ENCODE data around the gene UNC13B. TPM values are rescaled to one million over a fixed set of nuclear protein-coding genes. Genes with fewer than 3 reads are reported as not detected.

Gene UNC13B
- total RNA-seq, 1 donor from 2014 or later: 24.5 TPM

DNA sequence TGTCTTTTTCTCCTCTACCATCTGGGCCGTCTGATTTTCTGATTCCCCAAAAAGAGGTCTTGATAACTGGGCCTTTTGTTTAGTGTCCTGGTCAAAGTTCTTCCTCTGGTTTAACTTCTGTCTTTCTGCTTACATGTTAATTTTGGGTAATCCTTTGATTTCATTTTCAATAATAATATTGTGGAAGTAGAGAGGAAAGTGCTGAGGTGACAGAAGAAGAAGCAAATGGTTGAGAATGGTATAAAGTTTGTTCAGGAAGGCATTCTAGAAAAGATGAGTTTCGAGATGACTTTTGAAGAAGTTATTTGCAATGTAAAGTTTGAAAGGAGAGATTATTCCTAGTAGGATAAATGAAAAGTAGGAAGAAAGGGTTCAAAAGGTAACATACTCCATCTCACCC is 118.1 kb downstream of the UNC13B start:
- Mint-ChIP-seq H3K4me3 (ENCODE audit: unreplicated experiment) (no peak overlapping the region), H3K36me3 (ENCODE audit: unreplicated experiment) (peaks cover 2% of the 10 kb centered on the region), H3K9me3 (ENCODE audit: unreplicated experiment) (no peaks in the 10 kb centered on the region), H3K27ac (ENCODE audit: unreplicated experiment) (no peak overlapping the region), H3K27me3 (ENCODE audit: unreplicated experiment) (no peaks in the 10 kb centered on the region), H3K4me1 (ENCODE audit: unreplicated experiment) (peaks cover 27% of the 10 kb centered on the region)
- no peak for TF ChIP-seq CTCF (IDR thresholded peaks at IDR 0.05)
- DNase-seq (ENCODE audit: extremely low spot score, unreplicated experiment): no peak

GRCh38 chr9:35280399-35280798 is 118.6 kb downstream of the UNC13B start:
- TF ChIP-seq CTCF (IDR thresholded peaks at IDR 0.05): no peak
- Mint-ChIP-seq H3K27ac (ENCODE audit: unreplicated experiment) (no peak overlapping the region), H3K4me1 (ENCODE audit: unreplicated experiment) (peaks cover 27% of the 10 kb centered on the region), H3K27me3 (ENCODE audit: unreplicated experiment) (no peaks in the 10 kb centered on the region), H3K9me3 (ENCODE audit: unreplicated experiment) (no peaks in the 10 kb centered on the region), H3K36me3 (ENCODE audit: unreplicated experiment) (peaks cover 2% of the 10 kb centered on the region), H3K4me3 (ENCODE audit: unreplicated experiment) (no peak overlapping the region)
- no peak for DNase-seq (ENCODE audit: extremely low spot score, unreplicated experiment)

DNA sequence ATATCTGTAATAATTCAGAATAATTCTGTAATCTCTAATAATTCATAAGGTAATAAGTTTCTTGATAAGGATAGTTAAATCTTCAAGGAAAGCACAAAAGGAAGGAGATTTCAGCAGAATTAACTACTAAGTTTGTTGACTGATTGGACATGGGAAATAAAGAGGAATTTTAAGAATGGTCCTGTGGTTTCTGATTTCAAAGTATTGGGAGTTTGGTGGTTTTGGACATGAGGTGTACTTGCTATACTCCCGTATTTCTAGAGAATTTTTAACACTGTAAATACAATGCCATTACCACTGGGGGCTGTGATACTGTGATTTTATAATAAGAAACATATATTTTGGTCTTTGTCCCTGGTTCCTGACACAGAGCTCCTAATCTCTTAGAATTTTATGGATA is 123.9 kb downstream of the UNC13B start:
- no peaks in the 10 kb centered on the region for H3K27me3 Mint-ChIP-seq (ENCODE audit: unreplicated experiment)
- no peak overlapping the region for H3K27ac Mint-ChIP-seq (ENCODE audit: unreplicated experiment)
- TF ChIP-seq CTCF (IDR thresholded peaks at IDR 0.05): no peak
- no peaks in the 10 kb centered on the region for H3K4me1 Mint-ChIP-seq (ENCODE audit: unreplicated experiment)
- H3K36me3 Mint-ChIP-seq (ENCODE audit: unreplicated experiment): peaks cover 5% of the 10 kb centered on the region
- H3K4me3 Mint-ChIP-seq (ENCODE audit: unreplicated experiment): no peak overlapping the region
- H3K9me3 Mint-ChIP-seq (ENCODE audit: unreplicated experiment): no peaks in the 10 kb centered on the region
- DNase-seq (ENCODE audit: extremely low spot score, unreplicated experiment): no peak

GRCh38 chr9:35286381-35286780 is 124.6 kb downstream of the UNC13B start:
- no peaks in the 10 kb centered on the region for H3K4me1 Mint-ChIP-seq (ENCODE audit: unreplicated experiment)
- peaks cover 5% of the 10 kb centered on the region for H3K36me3 Mint-ChIP-seq (ENCODE audit: unreplicated experiment)
- H3K27ac Mint-ChIP-seq (ENCODE audit: unreplicated experiment): no peak overlapping the region
- H3K27me3 Mint-ChIP-seq (ENCODE audit: unreplicated experiment): no peaks in the 10 kb centered on the region
- no peak overlapping the region for H3K4me3 Mint-ChIP-seq (ENCODE audit: unreplicated experiment)
- no peaks in the 10 kb centered on the region for H3K9me3 Mint-ChIP-seq (ENCODE audit: unreplicated experiment)
- no peak for TF ChIP-seq CTCF (IDR thresholded peaks at IDR 0.05)
- DNase-seq (ENCODE audit: extremely low spot score, unreplicated experiment): no peak

DNA sequence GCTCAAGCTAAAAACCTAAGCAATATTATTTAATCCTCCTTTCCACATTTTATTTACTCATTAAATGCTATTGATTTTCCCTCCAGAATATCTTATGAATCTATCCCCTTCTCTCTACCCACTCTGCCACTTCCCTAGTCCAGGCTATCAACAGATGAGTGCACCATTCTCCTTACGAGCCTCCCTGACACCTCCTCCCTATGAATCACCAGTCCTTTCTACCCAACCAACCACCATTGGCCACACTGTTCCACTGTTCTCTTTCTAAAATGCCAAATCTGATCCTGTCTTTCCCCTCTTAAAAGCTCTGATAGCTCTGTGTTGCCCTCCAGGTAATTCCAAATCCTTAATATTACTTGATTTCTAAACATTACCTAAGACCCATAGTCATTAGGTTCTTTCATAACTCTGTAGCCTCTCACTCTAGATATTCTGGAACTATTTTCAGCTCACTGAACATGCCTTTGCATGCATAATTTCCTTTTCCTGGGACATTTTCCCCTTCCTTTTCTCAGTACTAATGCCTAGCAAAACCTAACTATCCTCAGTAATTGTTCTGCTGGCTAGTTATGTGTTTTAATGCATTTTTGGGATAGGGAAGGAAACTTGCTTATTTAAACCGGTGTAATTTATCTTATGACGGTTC is 126.3 kb downstream of the UNC13B start:
- no peaks in the 10 kb centered on the region for H3K9me3 Mint-ChIP-seq (ENCODE audit: unreplicated experiment)
- peaks cover 4% of the 10 kb centered on the region for H3K36me3 Mint-ChIP-seq (ENCODE audit: unreplicated experiment)
- no peak overlapping the region for H3K27ac Mint-ChIP-seq (ENCODE audit: unreplicated experiment)
- H3K4me1 Mint-ChIP-seq (ENCODE audit: unreplicated experiment): no peaks in the 10 kb centered on the region
- H3K4me3 Mint-ChIP-seq (ENCODE audit: unreplicated experiment): no peak overlapping the region
- H3K27me3 Mint-ChIP-seq (ENCODE audit: unreplicated experiment): no peaks in the 10 kb centered on the region
- DNase-seq (ENCODE audit: extremely low spot score, unreplicated experiment): no peak
- TF ChIP-seq CTCF (IDR thresholded peaks at IDR 0.05): no peak
